GM18861 (cell line): ENCODE results near the gene PRRT4.

Experiments used
- ATAC-seq: cut with Tn5 transposase; IDR thresholded peaks from one replicate; pipeline ENCODE4 v1.9.1; 2021; ENCODE audit not compliant: unreplicated experiment

Gene PRRT4

GRCh38 chr7:128395748-128396147 is 34.3 kb upstream of the PRRT4 start:
- no peak for ATAC-seq

- no peak for ATAC-seq
Measured at GRCh38 chr7:128394904-128395496, 33.5 kb upstream of the PRRT4 start.

- ATAC-seq, result no peak
Measured at GRCh38 chr7:128393526-128394330, 32.2 kb upstream of the PRRT4 start.

- ATAC-seq, result no peak
Measured at GRCh38 chr7:128392446-128393327, 31.2 kb upstream of the PRRT4 start.

GRCh38 chr7:128391805-128392204 is 30.3 kb upstream of the PRRT4 start:
- ATAC-seq, result no peak

- ATAC-seq, result no peak
Measured at GRCh38 chr7:128390871-128391565, 29.5 kb upstream of the PRRT4 start.

GRCh38 chr7:128389618-128390329 is 28.3 kb upstream of the PRRT4 start:
- no peak for ATAC-seq

GRCh38 chr7:128389085-128389617 is 27.7 kb upstream of the PRRT4 start:
- ATAC-seq, result no peak

- no peak for ATAC-seq
Measured at GRCh38 chr7:128388145-128388485, 26.6 kb upstream of the PRRT4 start.

GRCh38 chr7:128387216-128388144 is 26.0 kb upstream of the PRRT4 start:
- no peak for ATAC-seq

GRCh38 chr7:128385988-128386925 is 24.8 kb upstream of the PRRT4 start:
- no peak for ATAC-seq

- no peak for ATAC-seq
Measured at GRCh38 chr7:128384726-128385125, 23.2 kb upstream of the PRRT4 start.

GRCh38 chr7:128383776-128384175 is 22.3 kb upstream of the PRRT4 start:
- no peak for ATAC-seq

- no peak for ATAC-seq
Measured at GRCh38 chr7:128381161-128381821, 19.8 kb upstream of the PRRT4 start.

- no peak for ATAC-seq
Measured at GRCh38 chr7:128380483-128381106, 19.1 kb upstream of the PRRT4 start.

GRCh38 chr7:128379900-128380479 is 18.5 kb upstream of the PRRT4 start:
- ATAC-seq, result no peak

- ATAC-seq, result no peak
Measured at GRCh38 chr7:128378637-128379036, 17.1 kb upstream of the PRRT4 start.
